Measurements from ENCODE around the gene PRDM16. TPM values are rescaled to one million over a fixed set of nuclear protein-coding genes. Genes with fewer than 3 reads are reported as not detected.

The PRDM16 gene
- total and polyA plus RNA-seq, 2 of the 8 experiments (the other 6 are each of a cell fraction or from before 2014, with no cell fraction given), result 0.39 to 0.43 TPM

GRCh38 chr1:3258386-3259003 lies 189.5 kb downstream of the PRDM16 start:
- H2BK12ac ChIP-seq (ENCODE audit: low read depth, low read length), result no peak overlapping the region
- FAIRE-seq (no peak), DNase-seq (ENCODE audit: low read depth in 1 of 2, low spot score in 2 of 2) (no peak)
- no peaks in the 10 kb centered on the region for H3K36me3 ChIP-seq (ENCODE audit: control insufficient read depth in 2 of 4, insufficient read depth in 4 of 4, low read length in 3 of 4)
- no peaks in the 10 kb centered on the region for H3K79me1 ChIP-seq (ENCODE audit: low read depth, low read length)
- TF ChIP-seq CHD2 (IDR thresholded peaks at IDR 0.05; ENCODE audit: low read length), result no peak
- TF ChIP-seq KDM5A (IDR thresholded peaks at IDR 0.05; ENCODE audit: low read length), result no peak
- no peak for TF ChIP-seq TAF7 (optimal IDR thresholded peaks at IDR 0.05; ENCODE audit: borderline replicate concordance, low read depth, low read length)
- no peak for TF ChIP-seq TAF1 (IDR thresholded peaks at IDR 0.05; ENCODE audit: low read depth, low read length)
- no peak for TF ChIP-seq HDAC6 (IDR thresholded peaks at IDR 0.05; ENCODE audit: low read depth, low read length)
- no peak for TF ChIP-seq SP1 (IDR thresholded peaks at IDR 0.05; ENCODE audit: low read depth, low read length)
- no peak for TF ChIP-seq GTF2F1 (IDR thresholded peaks at IDR 0.05; ENCODE audit: borderline replicate concordance, low read depth, low read length)
- TF ChIP-seq EGR1 (IDR thresholded peaks at IDR 0.05; ENCODE audit: borderline replicate concordance, low read depth, low read length), result no peak
- no peak for TF ChIP-seq POLR2A (IDR thresholded peaks at IDR 0.05; ENCODE audit: control extremely low read depth in 1 of 2, low read depth in 2 of 2, low read length in 2 of 2)
- no peak for TF ChIP-seq BACH1 (IDR thresholded peaks at IDR 0.05; ENCODE audit: low read length)
- no peak overlapping the region for H3K4ac ChIP-seq (replicated peaks; ENCODE audit: insufficient read length, low read depth, low read length)
- H3K4me2 ChIP-seq (ENCODE audit: insufficient read depth in 1 of 2, low read depth in 2 of 2, low read length in 2 of 2), result no peak overlapping the region
- H3K18ac ChIP-seq (ENCODE audit: extremely low read depth, low read length), result no peak overlapping the region
- no peak overlapping the region for H2AFZ ChIP-seq (ENCODE audit: low read length)
- no peaks in the 10 kb centered on the region for H3K79me2 ChIP-seq (ENCODE audit: control insufficient read depth in 1 of 2, insufficient read depth in 2 of 2, low read length in 2 of 2)
- H3K23ac ChIP-seq (ENCODE audit: insufficient read length), result no peak overlapping the region
- H3K4me1 ChIP-seq (replicated peaks in 1 of 4; ENCODE audit: control insufficient read depth in 3 of 4, insufficient read depth in 4 of 4, low read length in 3 of 4), result no peaks in the 10 kb centered on the region
- no peak overlapping the region for H3K27ac ChIP-seq (ENCODE audit: low read depth, low read length)
- H4K5ac ChIP-seq (ENCODE audit: insufficient read length, low read depth, low read length), result no peak overlapping the region
- WGBS, 2 experiments (ENCODE audit: extremely low coverage in 1 of 2, insufficient coverage in 1 of 2, insufficient read length in 1 of 2, insufficient replicate concordance in 2 of 2, low coverage in 1 of 2, low lambda C conversion rate in 2 of 2, missing lambda C conversion rate in 1 of 2), result 87% methylated on average over 12 of the region's 16 CpGs; no CpG with 5 or more reads in 1 of the 2 experiments
- peaks cover 0 to 2% of the 10 kb centered on the region in 2 experiments for H4K20me1 ChIP-seq (replicated peaks in 1 of 2; ENCODE audit: control insufficient read depth in 1 of 2, insufficient read depth in 2 of 2, low read length in 2 of 2)
- peaks cover 3% of the 10 kb centered on the region; the same call in 1 of the 2 replicates for H3K23me2 ChIP-seq (ENCODE audit: low read depth, low read length)
- no peaks in the 10 kb centered on the region; a peak in 1 of 7 replicates for H3K27me3 ChIP-seq (replicated peaks in 1 of 4; ENCODE audit: control insufficient read depth in 3 of 4, extremely low read depth in 1 of 4, insufficient read depth in 3 of 4, low read length in 3 of 4)
- H3K56ac ChIP-seq (replicated peaks; ENCODE audit: insufficient read length, low read depth, low read length), result no peak overlapping the region
- no peak overlapping the region for H2BK5ac ChIP-seq (ENCODE audit: low read depth, low read length)
- CTCF ChIA-PET (ENCODE audit: partially characterized antibody), result no interaction called here
- no peak overlapping the region for H4K91ac ChIP-seq (replicated peaks; ENCODE audit: insufficient read length, low read length)
- no peak overlapping the region for H3K14ac ChIP-seq (ENCODE audit: insufficient read length)
- H3K9me3 ChIP-seq (ENCODE audit: insufficient read depth in 2 of 2, low read depth in 1 of 2, low read length in 1 of 2), result peaks cover 3 to 10% of the 10 kb centered on the region in 2 experiments; a peak in 1 of 4 replicates
- H4K8ac ChIP-seq (ENCODE audit: extremely low read depth, insufficient read depth, low read length), result no peak overlapping the region
- H3K4me3 ChIP-seq (ENCODE audit: extremely low read depth in 1 of 4, insufficient read depth in 2 of 4, low read depth in 3 of 4, low read length in 4 of 4), result no peak overlapping the region
- no peak overlapping the region for H2BK15ac ChIP-seq (ENCODE audit: low read length)
- H2BK20ac ChIP-seq (ENCODE audit: low read length), result no peak overlapping the region
- POLR2A ChIA-PET (ENCODE audit: partially characterized antibody), result no interaction called here
- no peak overlapping the region for H3K9ac ChIP-seq (replicated peaks in 1 of 4; ENCODE audit: extremely low read depth in 1 of 4, low read depth in 3 of 4, low read length in 3 of 4)
- no peak overlapping the region for H2AK5ac ChIP-seq (ENCODE audit: low read depth, low read length)
- no peak overlapping the region for H2BK120ac ChIP-seq (replicated peaks; ENCODE audit: low read depth, low read length)

Data from H1 (cell line).